Stimulated activated CD4-positive, alpha-beta T cell treated with anti-CD3 and anti-CD28 coated beads, Interleukin-1b, Interleukin-23, amount 100 ng/mL, for 1 hour (primary cell): ENCODE data around the gene CD247.
"Not testable (repeated sequence)": the region's sequence is repeated elsewhere in the genome, so short reads cannot be mapped to it uniquely, and the experiment has no call there.

Experiments used
- DNase-seq, 2 donors: peaks; one replicate each; pipeline ENCODE4 v3.0.0-alpha.2; 2020; ENCODE audit warnings: low read depth in 2 of 2

Gene CD247

GRCh38 chr1:167518331-167518700 lies at the start of gene CD247:
TSS of gene CD247 (minus strand) at chr1:167518529. CDS start at chr1:167518465, 64 bp downstream.
- peak in 1 of 2 donors; percentile 54 for DNase-seq

- no peak for DNase-seq
Observed at GRCh38 chr1:167567663-167568062, 49.3 kb upstream of the CD247 start.

- DNase-seq = no peak
Observed at GRCh38 chr1:167566766-167567165, 48.4 kb upstream of the CD247 start.

- no peak for DNase-seq
Observed at GRCh38 chr1:167565922-167566321, 47.6 kb upstream of the CD247 start.

GRCh38 chr1:167564612-167565270 lies 46.4 kb upstream of the CD247 start:
- DNase-seq = no peak

- no peak for DNase-seq
Observed at GRCh38 chr1:167563579-167564246, 45.4 kb upstream of the CD247 start.

- DNase-seq = no peak
Observed at GRCh38 chr1:167562702-167563101, 44.4 kb upstream of the CD247 start.

- DNase-seq = no peak
Observed at GRCh38 chr1:167561753-167562152, 43.4 kb upstream of the CD247 start.

GRCh38 chr1:167555971-167556714 lies 37.8 kb upstream of the CD247 start:
- DNase-seq = peak; percentile 39 to 53

- DNase-seq = not testable (repeated sequence)
Observed at GRCh38 chr1:167555072-167555471, 36.7 kb upstream of the CD247 start.

- DNase-seq = no peak
Observed at GRCh38 chr1:167554028-167554779, 35.9 kb upstream of the CD247 start.

- peak; percentile 67 to 81 for DNase-seq
Observed at GRCh38 chr1:167553136-167554027, 35.1 kb upstream of the CD247 start, which contains the start of gene CREG1. TSS of gene CREG1 (minus strand) at chr1:167553762.

- DNase-seq = no peak
Observed at GRCh38 chr1:167551362-167551761, 33.0 kb upstream of the CD247 start.

- DNase-seq = no peak
Observed at GRCh38 chr1:167548059-167548932, 30.0 kb upstream of the CD247 start.

- DNase-seq = no peak
Observed at GRCh38 chr1:167546935-167547334, 28.6 kb upstream of the CD247 start.

GRCh38 chr1:167545349-167545748 lies 27.0 kb upstream of the CD247 start:
- no peak for DNase-seq

GRCh38 chr1:167544447-167545093 lies 26.2 kb upstream of the CD247 start:
- no peak for DNase-seq

GRCh38 chr1:167543199-167543990 lies 25.1 kb upstream of the CD247 start:
- no peak for DNase-seq
